Choroid plexus epithelial cell (primary cell): ENCODE results near the gene JMJD8.

Experiments
- DNase-seq: peaks from one replicate; pipeline ENCODE4 v3.0.0-alpha.2; 2010; ENCODE audit warnings: low read depth
- H3K4me3 ChIP-seq: 2 replicates; pipeline ENCODE4 v1.5.1; 2011; ENCODE audit warnings: low read depth, mild to moderate bottlenecking, control low read depth, low read length, moderate library complexity
- CTCF ChIP-seq: conservative IDR thresholded peaks from 2 replicates; pipeline ENCODE4 v1.5.1; 2011; ENCODE audit warnings: low read depth, mild to moderate bottlenecking, control low read depth, inconsistent platforms, low read length, moderate library complexity

The JMJD8 gene

GRCh38 chr16:649631-650030, 34.5 kb downstream of the JMJD8 start:
- TF ChIP-seq CTCF = no peak
- no peak for DNase-seq
- H3K4me3 ChIP-seq = peak overlapping the region; percentile 65

GRCh38 chr16:648781-649589, 35.1 kb downstream of the JMJD8 start, which contains the start of gene WDR90:
TSS of gene WDR90 (plus strand) at chr16:649365. CDS start at chr16:649417, 52 bp downstream.
- no peak for TF ChIP-seq CTCF
- DNase-seq = peak; percentile 89

GRCh38 chr16:648071-648780, 35.9 kb downstream of the JMJD8 start:
- TF ChIP-seq CTCF = peak; percentile 41
- peak overlapping the region; percentile 65 for H3K4me3 ChIP-seq
- DNase-seq = peak; percentile 20

More at GRCh38 chr16:648781-649589, 35.1 kb downstream of the JMJD8 start, which contains the start of gene WDR90:
- peak within 1 kb of the TSS; percentile 65 for H3K4me3 ChIP-seq

- TF ChIP-seq CTCF = no peak
- no peak for DNase-seq
- H3K4me3 ChIP-seq = no peak overlapping the region
These were observed 36.8 kb downstream of the JMJD8 start for GRCh38 chr16:647173-647902.

GRCh38 chr16:646679-647172, 37.4 kb downstream of the JMJD8 start:
- TF ChIP-seq CTCF = no peak
- no peak overlapping the region for H3K4me3 ChIP-seq
- no peak for DNase-seq

GRCh38 chr16:645852-646678, 38.1 kb downstream of the JMJD8 start:
- TF ChIP-seq CTCF = no peak
- no peak for DNase-seq
- no peak overlapping the region for H3K4me3 ChIP-seq
